A673 (cell line): ENCODE data around the gene UBXN11. TPM values are rescaled to one million over a fixed set of nuclear protein-coding genes. Genes with fewer than 3 reads are reported as not detected.
A peak's percentile ranks its signal among the peaks of the same experiment; 100 is the strongest.

ENCODE experiments used
- BruUV-seq: library from RNA; stranded (reverse); fragments of 400-500 nt; replicated peaks from 2 replicates; lab custom pipeline; 2021; lab: Mats Ljungman, UMichigan
- CTCF ChIA-PET: fragments of 300-600 bp; sonication (Branson Sonifier 250); formaldehyde crosslinking; loops from one replicate; lab custom pipeline; 2022; ENCODE audit warnings: antibody characterized with exemption; lab: Charles Lee
- POLR2A ChIA-PET: fragments of 300-600 bp; sonication (Branson Sonifier 250); formaldehyde crosslinking; loops from one replicate; lab custom pipeline; 2022; ENCODE audit warnings: antibody characterized with exemption; ENCODE audit not compliant: low non-redundant PET; lab: Charles Lee
- DNase-seq: peaks from one replicate; pipeline ENCODE4 v3.0.0-alpha.2; 2015; ENCODE audit warnings: low spot score
- H3K27ac ChIP-seq: fragments of 200-600 bp; sonication (generic); 2 replicates; pipeline ENCODE4 v1.5.1; 2016; ENCODE audit warnings: mixed run types, low read depth, mild to moderate bottlenecking, mixed read lengths, antibody characterized with exemption, low read length; ENCODE audit not compliant: poor library complexity, severe bottlenecking
- H3K27me3 ChIP-seq: fragments of 200-600 bp; sonication (generic); replicated peaks from 2 replicates; pipeline ENCODE4 v1.6.1; 2017; ENCODE audit warnings: mixed run types, low read depth, mild to moderate bottlenecking, mixed read lengths, antibody characterized with exemption, low read length; ENCODE audit not compliant: insufficient read depth, poor library complexity
- H3K36me3 ChIP-seq: fragments of 200-600 bp; sonication (generic); 2 replicates; pipeline ENCODE4 v1.6.1; 2016; ENCODE audit warnings: mixed run types, mild to moderate bottlenecking, mixed read lengths, antibody characterized with exemption, low read length; ENCODE audit not compliant: insufficient read depth, poor library complexity, severe bottlenecking
- H3K4me1 ChIP-seq: fragments of 200-600 bp; sonication (generic); 2 replicates; pipeline ENCODE4 v1.6.1; 2017; ENCODE audit warnings: mixed run types, mild to moderate bottlenecking, mixed read lengths, antibody characterized with exemption, low read length; ENCODE audit not compliant: insufficient read depth, poor library complexity, severe bottlenecking
- H3K4me3 ChIP-seq: fragments of 200-600 bp; sonication (generic); 2 replicates; pipeline ENCODE4 v1.5.1; 2016; ENCODE audit warnings: low read depth, mixed run types, mild to moderate bottlenecking, mixed read lengths, low read length; ENCODE audit not compliant: poor library complexity, severe bottlenecking
- H3K9me3 ChIP-seq: fragments of 200-600 bp; sonication (generic); 2 replicates; pipeline ENCODE4 v1.6.1; 2016; ENCODE audit warnings: mixed run types, low read depth, mild to moderate bottlenecking, mixed read lengths, antibody characterized with exemption, low read length; ENCODE audit not compliant: poor library complexity, severe bottlenecking
- EZH2 ChIP-seq: fragments of 200-600 bp; sonication (generic); IDR thresholded peaks from 2 replicates; pipeline ENCODE4 v1.6.1; 2017; ENCODE audit warnings: borderline replicate concordance, low read depth, mild to moderate bottlenecking, mixed read lengths, antibody characterized with exemption, low read length; ENCODE audit not compliant: poor library complexity, severe bottlenecking
- intact Hi-C: fragments of 100-400 bp; cut with micrococcal nuclease; formaldehyde crosslinking; loops from one replicate; pipeline ENCODE4 v1.10.0; 2022; ENCODE audit not compliant: unreplicated experiment
- total RNA-seq: library from RNA; stranded (reverse); gene quantifications from 2 replicates; pipeline ENCODE4 v1.2.3, GENCODE V29; 2021
- TF ChIP-seq, protein P1 (sequence below): fragments of 300-800, 200-600 bp; sonication (generic); conservative IDR thresholded peaks from 2 replicates; pipeline ENCODE4 v1.5.1; 2017; ENCODE audit warnings: low read depth, mild to moderate bottlenecking, antibody characterized with exemption, low read length, moderate library complexity, mixed read lengths

The UBXN11 gene
- total RNA-seq, 1 experiment from 2014 or later = 22.1 TPM

GRCh38 chr1:26321315-26322041, 15.0 kb upstream of the UBXN11 start:
- no peak overlapping the region for H3K27ac ChIP-seq
- H3K4me1 ChIP-seq = no peaks in the 10 kb centered on the region
- intact Hi-C loops = loop anchor here (1.0 to 5.0 kb wide), 3 partner anchors 36 to 216 kb away; partner anchors contain the start of genes C1orf232 and ZNF593
- no peaks in the 10 kb centered on the region for H3K9me3 ChIP-seq
- H3K36me3 ChIP-seq = no peaks in the 10 kb centered on the region
- BruUV-seq = no TSS peak
- peak; percentile 90 for DNase-seq
- no peak overlapping the region for H3K4me3 ChIP-seq
- no peak for TF ChIP-seq EZH2
- TF ChIP-seq, protein P1, sequence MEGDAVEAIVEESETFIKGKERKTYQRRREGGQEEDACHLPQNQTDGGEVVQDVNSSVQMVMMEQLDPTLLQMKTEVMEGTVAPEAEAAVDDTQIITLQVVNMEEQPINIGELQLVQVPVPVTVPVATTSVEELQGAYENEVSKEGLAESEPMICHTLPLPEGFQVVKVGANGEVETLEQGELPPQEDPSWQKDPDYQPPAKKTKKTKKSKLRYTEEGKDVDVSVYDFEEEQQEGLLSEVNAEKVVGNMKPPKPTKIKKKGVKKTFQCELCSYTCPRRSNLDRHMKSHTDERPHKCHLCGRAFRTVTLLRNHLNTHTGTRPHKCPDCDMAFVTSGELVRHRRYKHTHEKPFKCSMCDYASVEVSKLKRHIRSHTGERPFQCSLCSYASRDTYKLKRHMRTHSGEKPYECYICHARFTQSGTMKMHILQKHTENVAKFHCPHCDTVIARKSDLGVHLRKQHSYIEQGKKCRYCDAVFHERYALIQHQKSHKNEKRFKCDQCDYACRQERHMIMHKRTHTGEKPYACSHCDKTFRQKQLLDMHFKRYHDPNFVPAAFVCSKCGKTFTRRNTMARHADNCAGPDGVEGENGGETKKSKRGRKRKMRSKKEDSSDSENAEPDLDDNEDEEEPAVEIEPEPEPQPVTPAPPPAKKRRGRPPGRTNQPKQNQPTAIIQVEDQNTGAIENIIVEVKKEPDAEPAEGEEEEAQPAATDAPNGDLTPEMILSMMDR = peak; percentile 93
- POLR2A ChIA-PET = no interaction called here
- CTCF ChIA-PET = interaction anchor here (0.5 to 1.6 kb wide), 6 partner anchors 42 to 231 kb away, joined by 3 to 5 read pairs (median 4); partner anchors contain the start of genes CATSPER4, SH3BGRL3 and ZNF593
- H3K27me3 ChIP-seq = no peaks in the 10 kb centered on the region

- ChIA-PET POLR2A (no interaction called here), CTCF (interaction anchor here (1.0 to 1.6 kb wide), 3 partner anchors 42 to 151 kb away, joined by 3 to 5 read pairs (median 4); partner anchors contain the start of genes SH3BGRL3 and ZNF593)
- H3K9me3 ChIP-seq = no peaks in the 10 kb centered on the region
- DNase-seq = no peak
- H3K27ac ChIP-seq = no peak overlapping the region
- BruUV-seq = no TSS peak
- H3K27me3 ChIP-seq = no peaks in the 10 kb centered on the region
- TF ChIP-seq, protein P1 = no peak
- no peak for TF ChIP-seq EZH2
- no peaks in the 10 kb centered on the region for H3K4me1 ChIP-seq
- intact Hi-C loops = loop anchor here (1.0 to 5.0 kb wide), 3 partner anchors 36 to 216 kb away; partner anchors contain the start of genes C1orf232 and ZNF593
- no peaks in the 10 kb centered on the region for H3K36me3 ChIP-seq
- no peak overlapping the region for H3K4me3 ChIP-seq
These were observed 14.5 kb upstream of the UBXN11 start for GRCh38 chr1:26320896-26321295.

GRCh38 chr1:26318338-26319064, 12.1 kb upstream of the UBXN11 start:
- TF ChIP-seq EZH2 = no peak
- TF ChIP-seq, protein P1 = no peak
- ChIA-PET CTCF (interaction anchor here (0.8 kb wide), 1 partner anchor 34 kb away, joined by 3 read pairs; no protein-coding TSS in a partner anchor), POLR2A (no interaction called here)
- Histone ChIP-seq H3K9me3 (no peaks in the 10 kb centered on the region), H3K36me3 (no peaks in the 10 kb centered on the region), H3K4me3 (no peak overlapping the region), H3K4me1 (no peaks in the 10 kb centered on the region), H3K27me3 (no peaks in the 10 kb centered on the region), H3K27ac (no peak overlapping the region)
- no TSS peak for BruUV-seq
- no peak for DNase-seq
- intact Hi-C loops = no loop called here
